ENCODE measurements around the gene GAREM2.

DNA sequence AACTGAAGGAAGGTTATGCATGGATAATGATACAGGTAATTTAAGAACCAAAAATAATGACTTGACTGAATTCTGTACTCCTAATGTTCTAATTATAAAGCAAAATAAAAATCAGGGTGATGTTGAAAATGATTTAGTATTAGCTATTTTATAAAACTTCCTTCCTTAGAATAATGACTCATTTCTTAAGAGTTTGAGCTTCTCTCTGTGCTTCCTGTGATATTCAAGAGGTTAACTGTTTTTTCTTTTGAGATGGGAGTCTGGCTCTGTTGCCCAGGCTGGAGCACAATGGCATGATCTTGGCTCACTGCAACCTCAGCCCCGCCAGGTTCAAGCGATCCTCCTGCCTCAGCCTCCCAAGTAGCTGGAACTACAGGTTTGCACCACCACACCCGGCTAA lies 56.7 kb downstream of the GAREM2 start:
- TF ChIP-seq, protein P1, sequence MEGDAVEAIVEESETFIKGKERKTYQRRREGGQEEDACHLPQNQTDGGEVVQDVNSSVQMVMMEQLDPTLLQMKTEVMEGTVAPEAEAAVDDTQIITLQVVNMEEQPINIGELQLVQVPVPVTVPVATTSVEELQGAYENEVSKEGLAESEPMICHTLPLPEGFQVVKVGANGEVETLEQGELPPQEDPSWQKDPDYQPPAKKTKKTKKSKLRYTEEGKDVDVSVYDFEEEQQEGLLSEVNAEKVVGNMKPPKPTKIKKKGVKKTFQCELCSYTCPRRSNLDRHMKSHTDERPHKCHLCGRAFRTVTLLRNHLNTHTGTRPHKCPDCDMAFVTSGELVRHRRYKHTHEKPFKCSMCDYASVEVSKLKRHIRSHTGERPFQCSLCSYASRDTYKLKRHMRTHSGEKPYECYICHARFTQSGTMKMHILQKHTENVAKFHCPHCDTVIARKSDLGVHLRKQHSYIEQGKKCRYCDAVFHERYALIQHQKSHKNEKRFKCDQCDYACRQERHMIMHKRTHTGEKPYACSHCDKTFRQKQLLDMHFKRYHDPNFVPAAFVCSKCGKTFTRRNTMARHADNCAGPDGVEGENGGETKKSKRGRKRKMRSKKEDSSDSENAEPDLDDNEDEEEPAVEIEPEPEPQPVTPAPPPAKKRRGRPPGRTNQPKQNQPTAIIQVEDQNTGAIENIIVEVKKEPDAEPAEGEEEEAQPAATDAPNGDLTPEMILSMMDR (IDR thresholded peaks at IDR 0.05) = no peak
- TF ChIP-seq POLR2A (IDR thresholded peaks at IDR 0.05) = no peak

Data from thyroid gland (tissue), 4 donors.